GM19025 (cell line): Measurements from ENCODE around the gene RAC2.

Source experiments
- ATAC-seq: cut with Tn5 transposase; IDR thresholded peaks from one replicate; pipeline ENCODE4 v1.9.1; 2021; ENCODE audit warnings: mild to moderate bottlenecking, low read depth, moderate library complexity; ENCODE audit not compliant: unreplicated experiment

Gene RAC2

GRCh38 chr22:37244114-37244921 is at the start of gene RAC2:
RAC2 (minus strand) TSS chr22:37244269; CDS start chr22:37244148, 121 bp downstream.
- ATAC-seq, result peak; percentile 35

DNA sequence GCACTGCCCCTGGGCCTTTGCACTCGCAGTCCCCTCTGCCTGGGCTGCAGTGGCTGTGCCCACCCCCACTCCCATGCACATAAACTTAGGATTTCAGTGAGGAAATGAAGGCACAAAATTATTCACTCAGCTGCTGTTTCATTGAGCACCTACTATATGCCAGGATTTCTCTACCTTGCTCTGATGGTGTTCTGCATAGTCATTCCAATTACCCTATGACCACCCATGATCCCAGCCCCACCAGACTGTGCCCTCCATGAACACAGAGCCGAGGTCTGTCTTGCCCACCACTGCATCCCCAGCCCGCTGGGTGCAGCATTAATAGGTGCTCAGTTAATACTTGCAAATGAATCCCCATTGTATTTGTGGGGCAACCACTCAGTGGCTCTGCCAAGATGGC is 49.1 kb upstream of the RAC2 start:
- ATAC-seq, result no peak

GRCh38 chr22:37292641-37293040 is 48.6 kb upstream of the RAC2 start:
- ATAC-seq, result no peak

DNA sequence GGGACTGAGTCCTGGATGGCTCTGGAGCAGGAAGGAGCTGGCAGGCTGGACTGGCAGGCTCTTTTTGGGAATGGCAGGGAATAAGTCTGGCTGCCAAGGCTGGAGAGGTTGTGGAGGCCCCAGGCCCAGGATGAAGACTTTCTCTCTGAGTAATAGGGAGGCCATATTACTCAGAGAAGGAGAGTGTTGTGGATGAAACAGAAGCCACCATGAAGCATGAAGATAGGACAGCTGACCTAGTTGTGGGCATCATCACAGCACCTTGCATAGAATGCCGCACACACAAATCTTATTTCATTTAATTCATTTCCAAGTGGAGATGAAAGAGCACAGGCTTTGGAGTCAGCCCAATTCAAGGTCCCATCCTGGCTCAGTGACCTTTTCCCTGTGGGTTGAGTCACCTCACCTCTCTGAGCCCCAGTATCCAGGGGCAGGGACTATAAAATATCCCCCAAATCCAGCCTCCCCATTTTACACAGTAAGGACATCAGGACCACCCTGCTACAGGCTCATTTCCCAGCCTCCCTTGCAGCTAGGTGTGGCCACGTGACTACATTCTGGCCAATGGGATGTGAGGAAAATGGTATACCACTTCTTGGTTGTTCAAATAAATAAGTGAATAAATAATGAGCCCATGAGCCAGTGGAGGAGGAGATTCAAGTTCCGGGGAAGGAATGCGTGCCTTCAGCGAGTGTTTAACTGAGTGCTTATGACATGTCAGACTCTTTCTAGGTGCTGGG is 47.7 kb upstream of the RAC2 start:
- ATAC-seq, result no peak

DNA sequence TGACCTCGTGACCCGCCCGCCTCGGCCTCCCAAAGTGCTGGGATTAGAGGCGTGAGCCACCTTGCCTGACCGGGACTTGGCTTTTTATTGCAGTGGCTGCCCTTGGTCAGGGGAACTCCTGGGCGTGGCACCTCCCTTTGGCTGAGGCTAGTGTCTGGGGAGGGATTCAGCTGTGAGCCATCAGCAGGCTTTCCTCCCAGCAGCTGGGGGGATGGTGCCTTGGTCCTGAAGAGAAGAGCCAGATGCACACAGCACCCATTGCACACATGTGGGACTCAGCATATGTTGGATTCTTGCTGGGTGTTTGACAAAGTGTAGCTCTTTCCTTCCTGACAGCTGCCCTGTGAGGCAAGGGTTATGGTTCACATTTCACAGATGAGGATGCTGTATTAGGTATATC is 46.7 kb upstream of the RAC2 start:
- ATAC-seq, result no peak

DNA sequence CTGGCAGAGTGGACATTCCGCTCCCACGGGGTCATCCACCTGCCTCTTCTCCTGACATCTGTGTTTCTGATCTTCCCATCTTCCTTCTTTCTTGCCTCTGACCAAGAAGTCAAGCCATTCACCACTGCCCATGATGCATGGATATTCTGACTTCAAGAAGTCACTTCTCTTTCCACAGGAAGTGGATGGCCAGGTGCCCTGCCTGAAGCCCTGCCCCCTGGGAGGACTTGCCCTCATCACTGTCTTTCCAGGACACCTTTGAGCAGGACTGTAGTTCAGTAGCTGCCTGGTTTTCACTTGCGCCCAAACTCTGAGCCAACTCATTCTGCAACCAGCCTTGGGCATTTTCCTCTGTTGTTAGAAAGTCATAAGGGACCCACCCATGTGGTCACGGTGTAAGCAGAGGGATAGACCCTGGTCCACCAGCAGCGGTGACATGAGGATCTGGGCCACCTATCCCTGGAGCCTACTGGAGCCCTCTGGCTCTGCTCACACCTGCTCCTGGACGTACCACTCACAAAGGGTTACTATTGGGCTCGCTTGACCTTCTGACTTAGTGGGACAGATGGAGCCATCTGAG is 45.2 kb upstream of the RAC2 start:
- ATAC-seq, result no peak

GRCh38 chr22:37288521-37288920 is 44.5 kb upstream of the RAC2 start:
- no peak for ATAC-seq

GRCh38 chr22:37287550-37287951 is 43.5 kb upstream of the RAC2 start:
- ATAC-seq, result no peak

DNA sequence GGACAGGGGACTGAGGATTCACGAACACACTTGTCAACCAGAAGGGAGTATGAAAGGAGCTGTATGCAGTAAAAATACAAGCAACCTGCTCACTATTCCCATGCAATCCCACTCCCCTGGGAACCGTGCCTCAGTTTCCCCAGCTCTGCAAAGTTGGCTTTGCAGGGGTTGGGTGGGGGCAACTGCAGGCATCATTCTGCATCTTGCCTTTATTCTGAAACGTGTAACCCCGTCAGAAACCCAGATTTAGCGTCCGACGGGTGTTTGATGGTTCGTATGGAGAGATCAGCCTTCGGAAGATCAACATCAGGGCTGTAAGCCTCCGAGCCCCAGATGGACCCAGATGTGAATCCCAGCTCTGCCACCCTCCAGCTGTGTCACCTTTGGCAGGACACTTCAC is 41.9 kb upstream of the RAC2 start:
- ATAC-seq, result no peak

- no peak for ATAC-seq
These were observed 40.8 kb upstream of the RAC2 start for GRCh38 chr22:37284805-37285355.

- ATAC-seq, result no peak
These were observed 40.2 kb upstream of the RAC2 start for GRCh38 chr22:37284126-37284804.

DNA sequence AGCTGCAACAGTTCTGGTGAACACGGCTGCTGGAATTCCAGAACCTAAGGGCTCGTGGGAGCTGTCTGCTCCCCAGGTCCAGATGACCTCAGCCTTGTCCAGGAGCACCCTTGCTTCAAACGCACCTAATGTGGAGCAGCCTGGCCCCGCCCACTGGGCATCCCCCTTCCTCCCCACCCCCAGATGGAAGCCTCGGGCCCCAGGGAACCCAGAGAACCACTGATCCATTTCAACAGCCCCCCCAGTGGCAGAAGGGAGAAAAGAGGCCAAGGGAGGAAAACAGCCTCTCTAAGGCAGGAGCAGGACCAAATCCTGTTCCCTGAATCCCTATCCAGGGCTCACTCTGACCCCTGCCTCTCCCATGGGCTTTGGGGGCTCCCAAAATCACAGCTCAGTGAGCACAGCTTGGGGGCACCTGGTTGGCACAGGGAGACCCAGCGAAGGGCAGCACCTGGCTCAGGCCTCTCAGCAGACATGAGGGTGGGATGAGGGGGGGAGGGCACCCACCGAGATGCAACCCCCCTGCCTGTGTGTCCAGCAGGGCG is 39.4 kb upstream of the RAC2 start:
- no peak for ATAC-seq

DNA sequence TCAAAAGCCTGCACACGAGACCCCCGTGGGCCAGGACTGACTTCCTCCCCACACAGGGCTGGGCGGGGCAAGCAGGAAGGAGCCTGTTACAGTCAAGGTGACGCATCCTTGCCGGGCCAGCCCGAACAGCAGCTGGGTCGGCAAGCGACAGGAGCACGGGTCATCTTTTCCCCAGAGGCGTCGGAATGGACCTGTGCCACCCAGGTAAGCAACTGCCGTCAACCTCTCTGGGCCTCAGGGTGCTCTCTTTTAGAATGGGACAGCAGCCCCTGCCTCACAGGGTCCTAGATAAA is 38.3 kb upstream of the RAC2 start, which contains the start of gene CYTH4:
TSS of gene CYTH4 (plus strand) at position 124 of the 293 bp plus-strand sequence. CDS start at position 186, 62 bp downstream.
- ATAC-seq, result peak; percentile 64

DNA sequence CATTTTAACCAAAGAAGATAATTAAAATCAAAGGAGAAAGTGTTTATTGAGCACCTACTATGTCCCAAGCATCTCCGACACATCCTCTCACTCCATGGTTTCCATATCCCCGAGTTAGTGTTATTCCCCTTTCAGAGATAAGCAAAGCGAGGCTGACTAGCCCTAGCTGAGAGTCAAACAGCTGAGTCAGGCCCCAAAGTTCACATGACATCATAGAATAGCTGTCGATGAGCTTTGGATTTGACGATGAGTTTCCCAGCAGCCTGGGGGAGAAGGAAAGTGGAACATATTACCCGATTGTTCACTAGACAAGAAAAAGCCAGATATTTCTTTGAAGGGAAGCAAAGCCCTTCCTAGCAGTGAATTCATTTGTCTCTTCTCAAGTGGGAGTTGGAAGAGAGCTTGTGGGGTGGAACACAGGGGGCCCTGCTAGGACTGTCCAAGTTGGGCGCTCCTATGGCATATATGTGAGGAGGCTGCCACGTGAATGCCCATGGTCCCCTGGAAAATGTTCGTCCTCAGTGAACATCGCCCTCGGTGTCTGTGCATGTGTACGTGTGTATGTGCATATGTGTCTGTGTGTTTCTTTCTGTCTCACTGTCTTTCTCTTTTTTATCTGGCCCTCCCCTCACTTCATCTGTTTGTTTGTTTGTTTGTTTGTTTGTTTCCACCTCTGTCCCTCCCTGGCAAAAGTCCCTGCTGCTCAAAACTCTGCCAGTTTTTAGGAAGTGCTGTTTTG is 37.7 kb upstream of the RAC2 start:
- ATAC-seq, result no peak

- no peak for ATAC-seq
These were observed 37.1 kb upstream of the RAC2 start for GRCh38 chr22:37281195-37281594.

- no peak for ATAC-seq
These were observed 36.6 kb upstream of the RAC2 start for GRCh38 chr22:37280718-37281117.

- ATAC-seq, result no peak
These were observed 35.5 kb upstream of the RAC2 start for GRCh38 chr22:37279331-37280181.

DNA sequence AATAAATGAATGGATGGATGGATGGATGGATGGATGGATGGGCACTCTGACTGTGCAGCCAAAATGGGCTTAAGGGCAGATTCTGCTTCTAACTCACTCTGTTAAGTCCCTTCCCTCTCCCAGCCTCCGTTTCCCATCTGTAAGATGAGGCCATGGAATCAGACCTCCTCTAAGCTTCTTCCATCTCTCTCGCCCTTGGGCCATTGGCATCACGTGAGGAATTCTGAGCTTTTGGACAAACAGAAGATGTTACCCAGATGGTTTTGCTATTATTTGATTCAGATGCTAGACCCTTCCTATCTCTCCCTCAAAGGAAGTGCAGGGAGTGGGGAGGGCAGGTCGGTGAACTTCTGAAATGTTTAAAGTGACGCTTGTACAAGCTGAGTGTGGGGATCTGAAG is 34.2 kb upstream of the RAC2 start:
- no peak for ATAC-seq

DNA sequence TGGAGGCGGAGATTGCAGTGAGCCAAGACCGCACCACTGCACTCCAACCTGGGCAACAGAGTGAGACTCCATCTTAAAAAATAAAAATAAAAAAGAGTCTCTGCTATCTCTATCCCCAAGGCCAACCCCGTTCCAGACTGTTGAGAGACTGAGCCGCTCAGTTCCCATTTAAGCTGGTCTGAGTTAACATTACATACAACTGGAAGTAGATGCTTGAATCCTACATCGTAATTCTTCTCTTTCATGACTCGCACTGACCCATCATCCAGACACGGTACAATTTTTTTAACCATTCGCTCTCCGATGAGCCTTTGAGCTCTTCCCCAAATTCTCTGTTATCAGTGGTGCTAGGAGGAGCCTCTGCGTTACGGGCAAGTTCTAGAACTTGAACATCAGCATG is 33.3 kb upstream of the RAC2 start:
- ATAC-seq, result no peak
